WERI-Rb-1 (cell line): ENCODE results near the gene SUFU.

Experiments used
- DNase-seq: peaks from one replicate; pipeline ENCODE4 v3.0.0-alpha.2; 2020
- H3K27ac ChIP-seq: fragments of 250-450 bp; sonication (Bioruptor Pico); 2 replicates; pipeline ENCODE4 v1.5.1; 2020; ENCODE audit warnings: mild to moderate bottlenecking, moderate library complexity
- H3K27me3 ChIP-seq: fragments of 250-450 bp; sonication (Bioruptor Pico); 2 replicates; pipeline ENCODE4 v1.5.1; 2021; ENCODE audit warnings: mild to moderate bottlenecking, low read depth, moderate library complexity; ENCODE audit not compliant: insufficient read depth, severe bottlenecking
- H3K36me3 ChIP-seq: fragments of 250-450 bp; sonication (Bioruptor Pico); 2 replicates; pipeline ENCODE4 v1.5.1; 2020; ENCODE audit warnings: mild to moderate bottlenecking, moderate library complexity
- H3K4me3 ChIP-seq: 2 replicates; pipeline ENCODE4 v1.5.1; 2011; ENCODE audit warnings: low read depth, mild to moderate bottlenecking, control low read depth, low read length
- H3K9me3 ChIP-seq: fragments of 250-450 bp; sonication (Bioruptor Pico); 2 replicates; pipeline ENCODE4 v1.5.1; 2021; ENCODE audit warnings: mild to moderate bottlenecking, moderate library complexity; ENCODE audit not compliant: severe bottlenecking
- TF ChIP-seq, protein P1 (sequence below): IDR thresholded peaks from 2 replicates; pipeline ENCODE4 v1.5.1; 2011; ENCODE audit warnings: low read depth, mild to moderate bottlenecking, control low read depth, inconsistent platforms, low read length

SUFU gene

DNA sequence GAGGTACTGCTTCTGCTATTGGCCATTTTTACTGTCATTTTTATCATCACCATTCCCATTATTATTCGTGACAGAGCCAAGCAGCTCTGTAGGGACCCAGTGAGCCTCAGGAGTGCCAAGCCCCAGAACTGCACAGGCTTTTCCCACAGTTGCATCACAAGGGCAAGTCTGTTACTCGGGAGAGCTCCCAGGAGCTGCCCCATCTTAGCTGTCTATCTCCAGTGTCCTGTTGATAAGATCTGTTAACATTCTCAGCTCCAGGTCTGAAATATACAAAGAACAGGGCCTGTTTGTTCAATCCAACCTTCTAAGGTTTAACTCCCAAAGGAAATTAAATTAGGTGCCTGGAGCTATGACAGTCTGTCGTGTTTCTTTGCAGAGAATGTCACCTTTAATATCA, 120.3 kb downstream of the SUFU start:
- H3K9me3 ChIP-seq = peaks cover 4% of the 10 kb centered on the region
- no peaks in the 10 kb centered on the region for H3K27me3 ChIP-seq
- TF ChIP-seq, protein P1, sequence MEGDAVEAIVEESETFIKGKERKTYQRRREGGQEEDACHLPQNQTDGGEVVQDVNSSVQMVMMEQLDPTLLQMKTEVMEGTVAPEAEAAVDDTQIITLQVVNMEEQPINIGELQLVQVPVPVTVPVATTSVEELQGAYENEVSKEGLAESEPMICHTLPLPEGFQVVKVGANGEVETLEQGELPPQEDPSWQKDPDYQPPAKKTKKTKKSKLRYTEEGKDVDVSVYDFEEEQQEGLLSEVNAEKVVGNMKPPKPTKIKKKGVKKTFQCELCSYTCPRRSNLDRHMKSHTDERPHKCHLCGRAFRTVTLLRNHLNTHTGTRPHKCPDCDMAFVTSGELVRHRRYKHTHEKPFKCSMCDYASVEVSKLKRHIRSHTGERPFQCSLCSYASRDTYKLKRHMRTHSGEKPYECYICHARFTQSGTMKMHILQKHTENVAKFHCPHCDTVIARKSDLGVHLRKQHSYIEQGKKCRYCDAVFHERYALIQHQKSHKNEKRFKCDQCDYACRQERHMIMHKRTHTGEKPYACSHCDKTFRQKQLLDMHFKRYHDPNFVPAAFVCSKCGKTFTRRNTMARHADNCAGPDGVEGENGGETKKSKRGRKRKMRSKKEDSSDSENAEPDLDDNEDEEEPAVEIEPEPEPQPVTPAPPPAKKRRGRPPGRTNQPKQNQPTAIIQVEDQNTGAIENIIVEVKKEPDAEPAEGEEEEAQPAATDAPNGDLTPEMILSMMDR = no peak
- peaks cover 3% of the 10 kb centered on the region; the same call in 1 of the 2 replicates for H3K36me3 ChIP-seq
- no peak overlapping the region for H3K27ac ChIP-seq
- no peak for DNase-seq
- no peak overlapping the region for H3K4me3 ChIP-seq

DNA sequence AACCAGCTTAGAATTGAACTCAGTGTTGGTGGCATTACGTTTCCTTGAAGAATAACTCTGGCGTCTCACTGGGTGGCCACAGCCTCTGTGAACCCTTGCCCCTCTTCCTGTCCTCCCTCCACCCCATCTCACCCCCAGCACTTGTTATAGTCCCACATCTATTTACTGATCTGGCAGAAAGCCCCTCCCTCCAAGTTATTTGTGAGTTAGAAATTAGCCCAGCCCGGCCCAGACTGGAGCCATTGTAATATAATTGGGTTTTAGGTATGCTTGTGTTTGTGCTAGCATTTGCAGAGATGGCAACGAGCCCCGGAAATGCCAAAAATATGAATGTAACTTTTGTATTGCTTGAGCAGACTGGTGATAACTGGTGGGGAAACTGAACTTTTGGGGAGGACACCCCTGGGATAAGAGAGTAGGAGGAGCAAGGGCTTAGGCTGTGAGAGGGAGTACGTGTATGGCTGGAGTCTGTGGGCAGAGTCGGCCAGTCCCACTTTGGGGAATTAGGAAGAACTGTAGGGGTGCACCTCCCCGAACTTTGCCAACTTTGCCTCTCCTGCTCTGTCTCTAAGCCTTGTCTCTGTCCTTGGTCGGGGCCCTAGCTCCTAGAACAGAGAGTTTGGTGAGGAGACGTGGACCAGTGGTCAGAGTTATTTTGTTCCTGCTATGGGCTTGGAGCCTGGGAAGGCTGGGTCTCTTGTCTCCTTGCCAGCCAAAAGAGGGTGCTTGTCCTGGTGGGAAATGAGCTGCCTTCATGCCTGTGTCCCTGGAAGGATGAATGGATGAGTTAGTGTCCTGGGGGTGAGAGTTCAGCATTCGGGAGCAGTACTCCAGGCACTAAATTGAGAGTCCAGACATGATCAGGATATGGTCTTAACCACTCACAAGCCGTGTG, 121.2 kb downstream of the SUFU start:
- no peak for DNase-seq
- Histone ChIP-seq H3K4me3 (no peak overlapping the region), H3K9me3 (peaks cover 4% of the 10 kb centered on the region), H3K27me3 (no peaks in the 10 kb centered on the region), H3K36me3 (no peaks in the 10 kb centered on the region; the same call in none of the 2 replicates), H3K27ac (no peak overlapping the region)
- TF ChIP-seq, protein P1 = no peak

DNA sequence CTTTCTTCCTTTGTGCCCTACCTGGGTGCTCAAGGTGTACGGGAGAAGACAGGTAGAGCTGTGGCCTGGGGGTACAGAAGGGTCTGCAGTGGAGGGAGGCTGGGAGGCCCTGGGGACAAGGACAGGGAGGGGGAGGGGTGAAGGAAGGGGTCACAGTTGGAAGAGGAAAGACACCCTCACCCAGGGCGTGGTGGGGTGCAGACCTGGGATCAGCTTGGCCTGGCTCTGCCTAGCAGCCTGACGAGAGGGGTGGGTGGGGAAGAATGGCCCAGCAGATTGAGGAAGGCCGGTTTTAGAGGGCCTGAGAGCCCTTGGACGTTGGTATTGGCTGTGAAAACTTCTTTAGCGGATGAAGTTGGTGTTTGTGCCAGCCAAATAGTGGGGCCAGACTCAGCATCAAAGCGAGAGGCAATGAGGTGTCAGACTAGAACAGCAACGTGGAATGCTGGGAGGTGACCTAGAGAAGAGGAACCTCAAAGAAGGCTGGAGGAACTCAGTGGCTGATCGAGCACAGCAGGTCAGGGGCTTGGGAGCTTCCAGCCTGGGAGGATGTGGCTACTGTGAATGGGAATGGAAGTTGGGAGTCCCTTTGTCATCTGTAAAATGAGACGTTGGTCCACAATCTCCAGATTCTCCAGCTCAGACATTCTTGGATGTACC, 122.4 kb downstream of the SUFU start:
- Histone ChIP-seq H3K27me3 (no peaks in the 10 kb centered on the region), H3K9me3 (peaks cover 4% of the 10 kb centered on the region), H3K27ac (peak overlapping the region; percentile 91; the same call in 1 of the 2 replicates), H3K36me3 (peaks cover 9% of the 10 kb centered on the region), H3K4me3 (no peak overlapping the region)
- TF ChIP-seq, protein P1 = no peak
- DNase-seq = no peak

DNA sequence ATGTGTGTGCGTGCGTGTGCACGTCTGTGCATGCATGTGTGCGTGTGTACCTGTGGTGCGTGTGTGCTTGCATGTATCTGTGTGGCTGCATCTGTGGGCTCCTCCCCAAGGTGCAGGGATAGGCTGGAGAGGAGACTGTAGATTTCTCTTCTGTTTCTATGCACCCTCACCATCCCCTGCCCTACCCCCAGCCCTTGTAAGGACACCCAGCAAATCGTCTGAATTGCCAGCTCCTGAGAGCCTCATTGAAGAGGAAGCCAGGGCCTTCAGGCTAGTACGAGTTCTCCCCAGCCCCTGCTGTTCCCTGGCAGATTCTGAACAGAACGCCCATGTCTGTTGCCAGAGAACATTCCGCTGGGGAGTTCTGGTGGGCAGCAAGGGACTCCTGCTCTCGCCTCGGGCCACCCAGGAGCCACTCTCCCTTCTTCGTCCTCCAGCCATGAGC, 123.5 kb downstream of the SUFU start:
- peak; percentile 41 for DNase-seq
- Histone ChIP-seq H3K36me3 (peaks cover 9% of the 10 kb centered on the region), H3K27ac (peak overlapping the region; percentile 91), H3K4me3 (no peak overlapping the region), H3K27me3 (no peaks in the 10 kb centered on the region), H3K9me3 (peaks cover 4% of the 10 kb centered on the region)
- TF ChIP-seq, protein P1 = no peak

DNA sequence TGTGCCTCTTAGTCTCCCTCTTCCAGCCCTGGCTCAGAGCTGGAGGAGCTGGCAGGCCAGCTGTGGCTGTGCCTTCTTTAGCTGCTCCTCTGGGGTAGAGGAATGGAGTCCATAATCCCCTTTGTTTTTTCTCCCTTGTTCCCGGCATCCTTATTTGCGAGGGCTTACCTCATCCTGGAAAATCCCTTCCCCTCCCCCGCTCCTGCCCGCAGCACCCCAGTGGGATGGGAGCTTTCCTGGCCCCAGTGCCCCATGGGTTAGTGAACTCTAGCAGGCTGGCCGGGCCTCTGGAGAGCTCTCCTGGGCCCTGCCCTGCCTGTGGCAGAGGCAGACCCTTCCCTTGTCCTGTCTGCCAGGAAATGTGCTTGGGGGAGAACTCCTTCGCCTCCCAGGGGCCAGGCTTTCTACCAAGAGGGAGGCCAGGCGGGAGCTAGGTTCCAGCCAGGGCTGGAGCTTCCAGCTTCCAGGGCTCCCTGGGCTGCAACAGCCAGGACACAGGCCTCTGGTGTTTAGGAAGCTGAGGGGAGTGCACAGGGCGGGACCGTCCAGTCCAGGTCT, 124.0 kb downstream of the SUFU start:
- DNase-seq = peak; percentile 89
- Histone ChIP-seq H3K9me3 (peaks cover 4% of the 10 kb centered on the region), H3K36me3 (peaks cover 9% of the 10 kb centered on the region), H3K27ac (peak overlapping the region; percentile 91), H3K27me3 (no peaks in the 10 kb centered on the region), H3K4me3 (no peak overlapping the region)
- TF ChIP-seq, protein P1 = no peak
